Fibroblast of skin of scalp (primary cell): ENCODE measurements around the gene ZG16B.

Experiments used
- DNase-seq: peaks from one replicate; pipeline ENCODE4 v3.0.0-alpha.2; 2013

ZG16B gene

DNA sequence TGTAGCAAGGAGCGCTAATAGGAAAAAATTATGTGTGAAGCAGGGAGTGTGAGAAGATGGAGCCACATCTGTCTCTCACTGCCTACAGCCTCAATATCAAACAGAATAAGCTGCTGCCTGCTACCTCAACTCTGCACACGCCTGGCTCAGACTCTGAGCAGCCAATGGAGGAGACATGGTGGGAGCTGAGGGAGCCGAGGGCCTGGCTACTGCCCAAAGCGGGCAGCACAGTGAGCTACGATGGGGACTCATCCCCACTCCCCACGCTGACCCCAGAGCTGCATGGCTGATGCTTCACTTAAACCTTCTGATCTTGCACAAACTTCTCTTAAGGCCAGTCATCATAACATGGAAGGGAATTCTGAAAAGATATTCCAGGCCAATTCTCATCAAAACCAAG lies 41.8 kb downstream of the ZG16B start:
- no peak for DNase-seq

DNA sequence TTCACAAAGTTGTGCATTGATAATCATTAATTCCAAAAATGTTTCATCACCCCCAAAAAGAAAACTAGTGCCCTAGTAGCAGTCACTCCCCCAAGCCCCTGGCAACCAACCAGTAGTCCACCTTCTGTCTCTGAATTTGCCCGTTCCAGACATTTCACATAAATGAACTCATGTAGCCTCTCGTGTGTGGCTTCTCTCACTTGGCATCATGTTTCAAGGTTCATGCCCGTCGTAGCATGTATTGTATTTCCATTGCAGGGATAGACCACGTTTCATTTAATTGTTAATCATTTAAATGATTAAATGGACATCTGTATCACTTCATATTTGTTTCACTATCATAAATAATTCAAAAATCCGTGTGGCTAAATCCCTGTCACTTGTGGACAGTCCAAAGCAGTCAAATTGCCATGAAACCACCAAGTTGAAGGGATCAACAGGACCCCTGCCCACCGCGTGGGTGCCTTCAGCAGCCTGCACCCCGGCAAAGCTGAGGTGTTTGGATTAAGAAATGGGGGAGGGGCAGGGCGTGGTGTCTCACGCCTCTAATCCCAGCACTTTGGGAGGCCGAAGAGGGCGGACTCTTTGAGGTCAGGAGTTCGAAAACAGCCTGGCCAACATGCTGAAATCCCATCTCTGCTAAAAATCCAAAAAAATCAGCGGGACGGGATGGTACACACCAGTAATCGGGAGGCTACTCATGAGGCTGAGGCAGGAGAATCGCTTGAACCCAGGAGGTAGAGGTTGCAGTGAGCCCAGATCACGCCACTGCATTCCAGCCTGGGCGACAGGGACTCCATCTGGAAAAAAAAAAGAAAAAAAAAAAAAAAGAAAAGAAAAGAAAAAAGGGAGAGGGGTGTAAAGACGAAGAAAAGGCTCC lies 44.2 kb downstream of the ZG16B start:
- DNase-seq: no peak

DNA sequence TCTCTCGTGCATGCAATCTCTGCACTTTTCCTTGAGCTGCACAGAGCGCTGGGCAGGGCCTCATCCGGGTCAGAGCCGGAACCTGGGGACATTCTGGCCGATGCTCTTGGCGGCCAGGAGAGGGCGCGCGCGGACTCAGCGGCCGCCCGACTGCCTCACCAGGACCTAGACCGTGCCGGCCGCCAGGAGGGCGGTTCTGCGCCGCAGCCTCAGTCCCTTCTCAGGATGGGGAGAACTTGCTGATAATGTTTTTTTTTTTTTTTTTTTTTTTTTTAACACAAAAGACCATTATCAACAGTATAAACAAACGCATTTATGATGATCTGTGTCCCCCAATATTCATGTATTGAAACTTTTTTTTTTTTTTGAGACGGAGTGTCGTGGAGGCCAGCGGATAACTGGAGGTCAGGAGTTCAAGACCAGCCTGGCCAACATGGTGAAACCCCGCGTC lies 44.8 kb downstream of the ZG16B start:
- DNase-seq: peak; percentile 78

DNA sequence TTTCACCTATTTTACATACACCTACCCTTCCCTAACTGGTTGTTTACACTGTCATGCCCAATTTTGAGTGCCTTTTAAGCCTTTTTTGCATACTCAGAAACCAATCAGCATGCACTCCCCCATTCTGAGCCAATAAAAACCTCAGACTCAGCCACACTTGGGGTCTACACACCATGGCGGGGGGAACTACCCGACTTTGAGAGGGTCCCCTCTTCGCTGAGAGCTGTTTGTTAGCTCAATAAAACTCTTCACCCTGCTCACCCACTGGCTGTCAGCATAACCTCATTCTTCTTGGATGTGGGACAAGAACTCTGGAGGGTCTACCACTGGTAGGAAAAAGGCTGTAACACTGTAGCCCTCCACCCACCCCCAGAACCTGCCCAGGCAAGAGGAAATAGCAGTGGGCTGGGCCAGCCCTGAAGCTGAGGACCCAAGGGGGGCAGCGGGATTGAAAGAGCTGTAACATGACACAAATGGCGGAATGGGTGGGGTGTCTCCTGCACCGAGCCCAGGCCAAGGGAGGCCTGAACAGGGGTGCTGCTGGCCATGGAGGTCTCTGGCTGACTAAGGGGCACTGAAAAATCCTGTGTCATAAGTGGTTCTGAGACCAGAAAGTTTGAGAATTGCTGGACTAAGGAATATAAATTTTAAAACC lies 49.9 kb downstream of the ZG16B start:
- DNase-seq: no peak
